B cell (primary cell): ENCODE measurements around the gene LRBA. TPM values are rescaled to one million over a fixed set of nuclear protein-coding genes. Genes with fewer than 3 reads are reported as not detected.

Experiments used
- ATAC-seq: fragments of 200-7000 bp; cut with Tn5 transposase; one replicate; pipeline ENCODE4 v1.10.0; 2021; ENCODE audit warnings: low read depth, mild to moderate bottlenecking, moderate number of reproducible peaks, moderate library complexity
- CTCF ChIA-PET: fragments of 350-600 bp; sonication (Branson Sonifier 250); formaldehyde crosslinking; loops from one replicate; lab custom pipeline; 2021; ENCODE audit warnings: antibody characterized with exemption, inconsistent platforms; lab: Charles Lee
- POLR2A ChIA-PET: fragments of 350-600 bp; sonication (Branson Sonifier 250); formaldehyde crosslinking; loops from one replicate; lab custom pipeline; 2021; ENCODE audit warnings: antibody characterized with exemption; lab: Charles Lee
- DNase-seq: peaks from one replicate; pipeline ENCODE4 v3.0.0; 2013
- H2AFZ ChIP-seq: 2 replicates; pipeline ENCODE4 v1.6.1; 2012; ENCODE audit warnings: mild to moderate bottlenecking, low read depth, low read length; ENCODE audit not compliant: insufficient read depth, poor library complexity, severe bottlenecking
- H3K27ac ChIP-seq, 2 donors: 1 replicate in 1 of 2; 2 replicates in 1 of 2; pipeline ENCODE4 v1.5.1; 2012 to 2013; ENCODE audit warnings: low read length in 2 of 2, mild to moderate bottlenecking in 2 of 2, moderate library complexity in 1 of 2
- H3K27me3 ChIP-seq, 4 experiments: fragments of 200-600 bp in 1 of 4; sonication (generic) in 1 of 4; replicated peaks in 1 of 4; 1 replicate in 2 of 4; 2 replicates in 2 of 4; pipeline versions ENCODE4 v1.6.1 to v1.7.0; 2013 to 2016; ENCODE audit warnings: low read length in 3 of 4, mild to moderate bottlenecking in 2 of 4, mixed read lengths in 1 of 4, moderate library complexity in 1 of 4; ENCODE audit not compliant: insufficient read depth in 4 of 4, control insufficient read depth in 3 of 4; ENCODE audit errors: control extremely low read depth in 1 of 4
- H3K36me3 ChIP-seq, 2 experiments: replicated peaks in 1 of 2; 1 replicate in 1 of 2; 2 replicates in 1 of 2; pipeline versions ENCODE4 v1.6.1 to v1.7.1; 2013; ENCODE audit warnings: low read length in 1 of 2; ENCODE audit not compliant: insufficient read depth in 2 of 2, control insufficient read depth in 1 of 2; ENCODE audit errors: control extremely low read depth in 1 of 2, extremely low read depth in 1 of 2
- H3K4me1 ChIP-seq, 2 donors: fragments of 200-600 bp in 1 of 2; sonication (generic) in 1 of 2; 1 replicate in 1 of 2; 2 replicates in 1 of 2; pipeline versions ENCODE4 v1.5.1 to v1.6.1; 2013 to 2017; ENCODE audit warnings: low read length in 2 of 2; ENCODE audit not compliant: control insufficient read depth in 2 of 2, insufficient read depth in 2 of 2
- H3K4me2 ChIP-seq: replicated peaks from 2 replicates; pipeline ENCODE3; 2012; ENCODE audit warnings: mild to moderate bottlenecking, low read depth, low read length; ENCODE audit not compliant: poor library complexity, severe bottlenecking
- H3K4me3 ChIP-seq, 5 experiments: fragments of 200-600 bp in 1 of 5; sonication (generic) in 1 of 5; 1 replicate in 3 of 5; 2 replicates in 2 of 5; pipeline versions ENCODE4 v1.5.1 to v1.7.0; 2011 to 2016; ENCODE audit warnings: low read length in 4 of 5, mild to moderate bottlenecking in 4 of 5, low read depth in 2 of 5, control low read depth in 1 of 5, moderate library complexity in 1 of 5; ENCODE audit not compliant: insufficient read depth in 1 of 5; ENCODE audit errors: control extremely low read depth in 1 of 5, extremely low read depth in 1 of 5
- H3K79me2 ChIP-seq: fragments of 200-600 bp; sonication (generic); one replicate; pipeline ENCODE4 v1.6.0; 2016; ENCODE audit warnings: low read length; ENCODE audit not compliant: control insufficient read depth, insufficient read depth
- H3K9ac ChIP-seq: fragments of 200-600 bp; sonication (generic); 2 replicates; pipeline ENCODE4 v1.6.1; 2017; ENCODE audit warnings: mild to moderate bottlenecking, low read length, moderate library complexity
- H3K9me3 ChIP-seq, 3 donors: one replicate each; pipeline versions ENCODE4 v1.6.1 to v1.7.1; 2013; ENCODE audit warnings: low read length in 2 of 3; ENCODE audit not compliant: control insufficient read depth in 2 of 3, insufficient read depth in 1 of 3; ENCODE audit errors: control extremely low read depth in 1 of 3
- H4K20me1 ChIP-seq: 2 replicates; pipeline ENCODE4 v1.6.0; 2012; ENCODE audit warnings: mild to moderate bottlenecking, low read length; ENCODE audit not compliant: insufficient read depth, control insufficient read depth, poor library complexity, severe bottlenecking
- H3K27ac Mint-ChIP-seq: one replicate; pipeline ENCODE4 v1.8.0; 2021; ENCODE audit warnings: mixed read lengths
- H3K27me3 Mint-ChIP-seq: one replicate; pipeline ENCODE4 v1.8.0; 2021; ENCODE audit warnings: mixed read lengths
- H3K4me1 Mint-ChIP-seq: one replicate; pipeline ENCODE4 v1.8.0; 2021; ENCODE audit warnings: mixed read lengths
- H3K4me3 Mint-ChIP-seq: one replicate; pipeline ENCODE4 v1.8.0; 2021; ENCODE audit warnings: mixed read lengths
- H3K9me3 Mint-ChIP-seq: one replicate; pipeline ENCODE4 v1.8.0; 2022; ENCODE audit warnings: mixed read lengths; ENCODE audit not compliant: insufficient read depth
- CTCF ChIP-seq: fragments of 200-600 bp; IDR thresholded peaks from one replicate; pipeline ENCODE4 v1.8.0; 2022; ENCODE audit warnings: antibody characterized with exemption, mild to moderate bottlenecking
- EZH2 ChIP-seq: IDR thresholded peaks from 2 replicates; pipeline ENCODE4 v1.6.1; 2012; ENCODE audit warnings: borderline replicate concordance, low read depth, mild to moderate bottlenecking, moderate library complexity, low read length; ENCODE audit not compliant: insufficient read depth, poor library complexity, severe bottlenecking
- WGBS: methylation state at CpG from one replicate; pipeline ENCODE4 v1.1.5; 2013; ENCODE audit warnings: missing lambda C conversion rate; ENCODE audit not compliant: insufficient coverage; 5-methylcytosine and 5-hydroxymethylcytosine counted together
- intact Hi-C: fragments of 100-400 bp; cut with micrococcal nuclease; formaldehyde crosslinking; loops from one replicate; pipeline ENCODE4 v1.10.0; 2022
- polyA plus RNA-seq: library from polyadenylated mRNA; depleted of rRNA; stranded (reverse); fragments of >200 nt; gene quantifications from 2 replicates; pipeline ENCODE4 v1.2.3, GENCODE V29; 2012
- total RNA-seq, 2 donors: library from RNA; stranded (reverse); fragments of 120-200 nt in 1 of 2; gene quantifications; 1 replicate in 1 of 2; 2 replicates in 1 of 2; pipeline versions ENCODE4 v1.2.3 to v1.2.4, GENCODE V29; 2013 to 2022

Gene LRBA
- total and polyA plus RNA-seq, 2 donors (not counting 1 experiment from before 2014, with no cell fraction given) = 17.5 to 86.7 TPM

DNA sequence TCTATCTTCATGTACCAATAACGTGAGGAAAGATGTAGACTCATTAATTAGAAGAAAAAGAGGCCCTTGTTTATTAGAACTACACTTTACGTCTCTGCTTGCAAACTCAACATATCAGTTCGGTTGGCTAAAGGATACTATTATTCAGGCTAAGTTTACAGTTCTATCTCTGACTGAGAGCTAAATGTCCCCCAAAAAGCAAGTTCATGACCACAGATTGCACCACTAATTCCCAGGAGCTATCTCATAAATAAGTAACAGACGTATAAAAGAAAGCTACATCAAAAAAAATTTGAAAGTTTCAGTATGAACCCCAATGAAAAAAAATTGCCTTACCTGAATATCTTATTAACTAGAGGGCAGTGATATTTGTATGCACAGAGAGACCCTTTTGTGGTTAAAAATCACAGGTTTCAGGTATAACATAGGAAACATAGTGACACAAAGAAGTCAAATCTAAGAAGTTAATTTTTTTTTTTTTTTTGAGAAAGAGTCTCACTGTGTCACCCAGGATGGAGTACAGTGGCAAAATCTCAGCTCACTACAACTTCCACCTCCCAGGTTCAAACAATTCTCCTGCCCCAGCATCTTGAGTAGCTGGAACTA, 304.2 kb downstream of the LRBA start:
- Mint-ChIP-seq H3K27ac (no peak overlapping the region), H3K4me1 (no peaks in the 10 kb centered on the region), H3K9me3 (no peaks in the 10 kb centered on the region), H3K27me3 (no peaks in the 10 kb centered on the region), H3K4me3 (no peak overlapping the region)
- POLR2A ChIA-PET = no interaction called here
- TF ChIP-seq EZH2 (no peak), CTCF (no peak)
- no peaks in the 10 kb centered on the region for H4K20me1 ChIP-seq
- no peak overlapping the region for H3K9ac ChIP-seq
- no peak overlapping the region for H3K4me2 ChIP-seq
- no peak overlapping the region for H2AFZ ChIP-seq
- no peaks in the 10 kb centered on the region for H3K36me3 ChIP-seq
- H3K27ac ChIP-seq = no peak overlapping the region
- no peaks in the 10 kb centered on the region for H3K27me3 ChIP-seq
- intact Hi-C loops = no loop called here
- DNase-seq = no peak
- no peaks in the 10 kb centered on the region for H3K9me3 ChIP-seq
- H3K4me1 ChIP-seq = no peaks in the 10 kb centered on the region
- ATAC-seq = no peak
- H3K79me2 ChIP-seq = no peaks in the 10 kb centered on the region
- H3K4me3 ChIP-seq = no peak overlapping the region
- CTCF ChIA-PET = interaction anchor here (1.1 kb wide), 1 partner anchor 10 kb away, joined by 3 read pairs; no protein-coding TSS in a partner anchor
- 100% methylated on average over 2 of the region's 4 CpGs for WGBS

DNA sequence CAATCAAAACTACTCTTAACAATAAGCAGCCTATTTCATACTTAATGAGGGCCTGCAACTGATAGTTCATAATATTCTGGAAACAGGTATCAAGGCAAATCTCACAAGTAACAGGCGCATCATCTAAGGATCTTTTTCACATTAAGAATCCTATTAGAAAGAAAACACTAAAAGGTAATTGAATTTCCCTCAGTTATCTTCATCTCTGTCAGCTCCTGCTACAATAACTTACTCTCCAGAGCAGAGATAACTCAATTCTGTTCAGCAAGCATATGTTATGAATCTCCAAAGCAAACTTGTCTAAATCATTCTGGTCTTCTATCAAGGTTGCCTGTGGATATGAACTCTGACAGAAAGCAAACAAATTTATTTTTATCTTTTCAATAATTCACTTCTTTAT, 307.1 kb downstream of the LRBA start:
- Mint-ChIP-seq H3K27ac (no peak overlapping the region), H3K9me3 (no peaks in the 10 kb centered on the region), H3K4me1 (no peaks in the 10 kb centered on the region), H3K27me3 (no peaks in the 10 kb centered on the region), H3K4me3 (no peak overlapping the region)
- CTCF ChIA-PET = no interaction called here
- TF ChIP-seq CTCF = no peak
- TF ChIP-seq EZH2 = no peak
- H3K9me3 ChIP-seq = no peaks in the 10 kb centered on the region
- intact Hi-C loops = no loop called here
- H3K36me3 ChIP-seq = no peaks in the 10 kb centered on the region
- no peak overlapping the region for H2AFZ ChIP-seq
- POLR2A ChIA-PET = no interaction called here
- no peak for DNase-seq
- H3K79me2 ChIP-seq = no peaks in the 10 kb centered on the region
- no peaks in the 10 kb centered on the region for H3K27me3 ChIP-seq
- H3K4me3 ChIP-seq = no peak overlapping the region
- H3K27ac ChIP-seq = no peak overlapping the region
- ATAC-seq = no peak
- WGBS = no CpG with 5 or more reads among the region's 1 CpG
- no peak overlapping the region for H3K4me2 ChIP-seq
- H4K20me1 ChIP-seq = no peaks in the 10 kb centered on the region
- H3K9ac ChIP-seq = no peak overlapping the region
- H3K4me1 ChIP-seq = no peaks in the 10 kb centered on the region
